Body of pancreas (tissue), 4 donors: ENCODE measurements around the gene SLC25A33.

Experiments
- POLR2A ChIP-seq, 3 donors: fragments of 450-650 bp; IDR thresholded peaks; one replicate each; pipeline ENCODE4 v1.6.1; 2016; ENCODE audit warnings: antibody characterized with exemption in 3 of 3, mild to moderate bottlenecking in 2 of 3
- TF ChIP-seq, protein P1 (sequence below), 7 experiments: fragments of 450-650 bp in 4 of 7; fragments of 200-600 bp in 3 of 7; sonication (generic) in 3 of 7; IDR thresholded peaks; one replicate each; pipeline ENCODE4 v1.5.1; 2016 to 2019; ENCODE audit warnings: antibody characterized with exemption in 7 of 7

DNA sequence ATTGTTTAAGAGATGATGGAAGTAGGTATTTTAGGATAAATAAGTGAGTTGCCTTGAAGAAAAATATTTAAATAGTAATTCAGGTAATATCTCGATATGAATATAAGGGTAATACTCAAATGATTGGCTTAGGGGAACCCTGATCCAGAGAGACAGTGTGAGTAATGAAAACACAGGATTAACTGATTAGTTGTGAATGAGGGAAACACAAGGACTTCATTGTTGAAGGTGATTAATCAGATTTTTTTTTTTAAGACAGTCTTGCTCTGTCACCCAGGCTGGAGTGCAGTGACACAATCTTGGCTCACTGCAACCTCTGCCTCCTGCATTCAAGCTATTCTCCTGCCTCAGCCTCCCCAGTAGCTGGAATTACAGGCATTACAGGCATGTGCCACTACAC, 12.7 kb downstream of the SLC25A33 start:
- TF ChIP-seq, protein P1, sequence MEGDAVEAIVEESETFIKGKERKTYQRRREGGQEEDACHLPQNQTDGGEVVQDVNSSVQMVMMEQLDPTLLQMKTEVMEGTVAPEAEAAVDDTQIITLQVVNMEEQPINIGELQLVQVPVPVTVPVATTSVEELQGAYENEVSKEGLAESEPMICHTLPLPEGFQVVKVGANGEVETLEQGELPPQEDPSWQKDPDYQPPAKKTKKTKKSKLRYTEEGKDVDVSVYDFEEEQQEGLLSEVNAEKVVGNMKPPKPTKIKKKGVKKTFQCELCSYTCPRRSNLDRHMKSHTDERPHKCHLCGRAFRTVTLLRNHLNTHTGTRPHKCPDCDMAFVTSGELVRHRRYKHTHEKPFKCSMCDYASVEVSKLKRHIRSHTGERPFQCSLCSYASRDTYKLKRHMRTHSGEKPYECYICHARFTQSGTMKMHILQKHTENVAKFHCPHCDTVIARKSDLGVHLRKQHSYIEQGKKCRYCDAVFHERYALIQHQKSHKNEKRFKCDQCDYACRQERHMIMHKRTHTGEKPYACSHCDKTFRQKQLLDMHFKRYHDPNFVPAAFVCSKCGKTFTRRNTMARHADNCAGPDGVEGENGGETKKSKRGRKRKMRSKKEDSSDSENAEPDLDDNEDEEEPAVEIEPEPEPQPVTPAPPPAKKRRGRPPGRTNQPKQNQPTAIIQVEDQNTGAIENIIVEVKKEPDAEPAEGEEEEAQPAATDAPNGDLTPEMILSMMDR (IDR thresholded peaks at IDR 0.05), result no peak
- no peak for TF ChIP-seq POLR2A (IDR thresholded peaks at IDR 0.05)
